IMR-90 (cell line): ENCODE data around the gene ONECUT1. TPM values are rescaled to one million over a fixed set of nuclear protein-coding genes. Genes with fewer than 3 reads are reported as not detected.

Experiments used
- ATAC-seq: fragments of 200-7000 bp; cut with Tn5 transposase; 2 replicates; pipeline ENCODE4 v1.9.1; 2020; ENCODE audit warnings: low read depth, mild to moderate bottlenecking, moderate library complexity
- BruUV-seq: library from RNA; stranded (reverse); fragments of 400-500 nt; replicated peaks from 2 replicates; lab custom pipeline; 2021; lab: Mats Ljungman, UMichigan
- CTCF ChIA-PET: fragments of 300-600 bp; formaldehyde crosslinking; extraction: SDS; loops from one replicate; lab custom pipeline; 2021; ENCODE audit warnings: antibody characterized with exemption; lab: Yijun Ruan, JAX
- POLR2A ChIA-PET: fragments of 300-600 bp; sonication (Branson Sonifier 250); formaldehyde crosslinking; loops from one replicate; lab custom pipeline; 2022; ENCODE audit warnings: antibody characterized with exemption; ENCODE audit not compliant: unreplicated experiment; lab: Charles Lee
- DNase-seq: peaks from one replicate; pipeline ENCODE4 v3.0.0; 2013
- H2AFZ ChIP-seq: replicated peaks from 2 replicates; pipeline ENCODE3; 2013; ENCODE audit warnings: low read length, mild to moderate bottlenecking; ENCODE audit not compliant: poor library complexity
- H2AK5ac ChIP-seq: 2 replicates; pipeline ENCODE4 v1.6.1; 2013; ENCODE audit warnings: low read depth, low read length, inconsistent platforms
- H2AK9ac ChIP-seq: replicated peaks from 2 replicates; pipeline ENCODE3; 2013; ENCODE audit warnings: mild to moderate bottlenecking, low read depth, low read length, moderate library complexity; ENCODE audit not compliant: poor library complexity
- H2BK120ac ChIP-seq: 2 replicates; pipeline ENCODE4 v1.6.1; 2013; ENCODE audit warnings: low read depth, low read length, inconsistent platforms
- H2BK15ac ChIP-seq: 3 replicates; pipeline ENCODE4 v1.6.1; 2013; ENCODE audit warnings: low read depth, low read length, inconsistent platforms
- H2BK20ac ChIP-seq: 2 replicates; pipeline ENCODE4 v1.6.1; 2013; ENCODE audit warnings: low read depth, mild to moderate bottlenecking, inconsistent platforms, low read length, moderate library complexity
- H2BK5ac ChIP-seq: 2 replicates; pipeline ENCODE4 v1.6.1; 2013; ENCODE audit warnings: mild to moderate bottlenecking, low read depth, low read length, inconsistent platforms; ENCODE audit not compliant: poor library complexity, severe bottlenecking
- H3K14ac ChIP-seq: replicated peaks from 2 replicates; pipeline ENCODE4 v1.6.1; 2013; ENCODE audit warnings: low read depth, low read length, inconsistent platforms
- H3K18ac ChIP-seq: 2 replicates; pipeline ENCODE4 v1.6.1; 2013; ENCODE audit warnings: low read depth, low read length, control low read depth
- H3K23ac ChIP-seq: 2 replicates; pipeline ENCODE4 v1.6.1; 2013; ENCODE audit warnings: low read depth, low read length, inconsistent platforms
- H3K27ac ChIP-seq: 2 replicates; pipeline ENCODE4 v1.5.1; 2013; ENCODE audit warnings: mild to moderate bottlenecking, control low read depth, low read length; ENCODE audit not compliant: insufficient read depth
- H3K27me3 ChIP-seq: 2 replicates; pipeline ENCODE4 v1.6.1; 2013; ENCODE audit warnings: low read length; ENCODE audit not compliant: control insufficient read depth, insufficient read depth
- H3K36me3 ChIP-seq: 2 replicates; pipeline ENCODE4 v1.6.1; 2013; ENCODE audit warnings: low read length, mixed read lengths; ENCODE audit not compliant: control insufficient read depth, insufficient read depth
- H3K4ac ChIP-seq: 2 replicates; pipeline ENCODE4 v1.6.1; 2013; ENCODE audit warnings: low read depth, low read length, inconsistent platforms
- H3K4me1 ChIP-seq: 2 replicates; pipeline ENCODE4 v1.6.1; 2013; ENCODE audit warnings: low read length, mixed read lengths; ENCODE audit not compliant: control insufficient read depth, insufficient read depth
- H3K4me2 ChIP-seq: 2 replicates; pipeline ENCODE4 v1.6.1; 2013; ENCODE audit warnings: low read depth, mild to moderate bottlenecking, control low read depth, low read length, moderate library complexity
- H3K4me3 ChIP-seq: 2 replicates; pipeline ENCODE4 v1.5.1; 2013; ENCODE audit warnings: low read depth, mild to moderate bottlenecking, control low read depth, low read length, moderate library complexity; ENCODE audit not compliant: insufficient read depth
- H3K56ac ChIP-seq: 2 replicates; pipeline ENCODE4 v1.6.1; 2013; ENCODE audit warnings: low read length, inconsistent platforms; ENCODE audit not compliant: insufficient read depth; ENCODE audit errors: extremely low read depth
- H3K79me1 ChIP-seq, 2 experiments: 2 replicates each; pipeline ENCODE4 v1.6.1; 2013; ENCODE audit warnings: low read length in 2 of 2, inconsistent platforms in 1 of 2, low read depth in 1 of 2
- H3K9ac ChIP-seq: 2 replicates; pipeline ENCODE4 v1.6.1; 2013; ENCODE audit warnings: low read depth, low read length, control low read depth
- H3K9me1 ChIP-seq: 2 replicates; pipeline ENCODE4 v1.6.1; 2013; ENCODE audit warnings: low read length, inconsistent platforms; ENCODE audit not compliant: insufficient read depth
- H3K9me3 ChIP-seq: 2 replicates; pipeline ENCODE4 v1.6.1; 2013; ENCODE audit warnings: low read length; ENCODE audit not compliant: control insufficient read depth, insufficient read depth
- H4K20me1 ChIP-seq: 2 replicates; pipeline ENCODE4 v1.6.1; 2013; ENCODE audit warnings: low read length, inconsistent platforms; ENCODE audit not compliant: insufficient read depth
- H4K5ac ChIP-seq: 2 replicates; pipeline ENCODE4 v1.6.1; 2013; ENCODE audit warnings: mild to moderate bottlenecking, low read depth, low read length, control low read depth
- H4K8ac ChIP-seq, 2 experiments: 2 replicates each; pipeline ENCODE4 v1.6.1; 2013; ENCODE audit warnings: low read depth in 2 of 2, low read length in 2 of 2, control low read depth in 1 of 2, inconsistent platforms in 1 of 2
- H4K91ac ChIP-seq: 2 replicates; pipeline ENCODE4 v1.6.1; 2013; ENCODE audit warnings: low read depth, low read length, inconsistent platforms; ENCODE audit not compliant: insufficient read depth
- BHLHE40 ChIP-seq: fragments of 150-350 bp; IDR thresholded peaks from 2 replicates; pipeline ENCODE4 v1.6.1; 2016; ENCODE audit warnings: mild to moderate bottlenecking, low read depth, low read length
- CEBPB ChIP-seq: IDR thresholded peaks from 2 replicates; pipeline ENCODE4 v1.6.1; 2012; ENCODE audit warnings: low read depth, low read length, improper control_type of control experiment
- CHD1 ChIP-seq: IDR thresholded peaks from 2 replicates; pipeline ENCODE4 v1.6.1; 2012; ENCODE audit warnings: low read depth, low read length, improper control_type of control experiment
- CTCF ChIP-seq: conservative IDR thresholded peaks from 2 replicates; pipeline ENCODE4 v1.5.1; 2012; ENCODE audit warnings: mild to moderate bottlenecking, low read depth, low read length, improper control_type of control experiment
- FOS ChIP-seq: fragments of 150-350 bp; IDR thresholded peaks from 2 replicates; pipeline ENCODE4 v1.6.1; 2016; ENCODE audit warnings: low read depth, low read length
- MAZ ChIP-seq: IDR thresholded peaks from 2 replicates; pipeline ENCODE4 v1.6.1; 2012; ENCODE audit warnings: low read depth, mild to moderate bottlenecking, low read length, improper control_type of control experiment, moderate library complexity, borderline replicate concordance
- MXI1 ChIP-seq: IDR thresholded peaks from 2 replicates; pipeline ENCODE4 v1.6.1; 2012; ENCODE audit warnings: low read depth, mild to moderate bottlenecking, low read length, moderate library complexity, borderline replicate concordance
- NFE2L2 ChIP-seq: fragments of 150-350 bp; IDR thresholded peaks from 2 replicates; pipeline ENCODE4 v1.6.1; 2016; ENCODE audit warnings: low read depth, mild to moderate bottlenecking, low read length
- POLR2A ChIP-seq: IDR thresholded peaks from 2 replicates; pipeline ENCODE4 v1.6.1; 2012; ENCODE audit warnings: mild to moderate bottlenecking, low read depth, low read length
- RAD21 ChIP-seq: IDR thresholded peaks from 2 replicates; pipeline ENCODE4 v1.6.1; 2012; ENCODE audit warnings: low read length, improper control_type of control experiment
- RCOR1 ChIP-seq: IDR thresholded peaks from 2 replicates; pipeline ENCODE4 v1.6.1; 2012; ENCODE audit warnings: mild to moderate bottlenecking, low read length, improper control_type of control experiment; ENCODE audit not compliant: insufficient replicate concordance
- USF2 ChIP-seq: fragments of 150-350 bp; IDR thresholded peaks from 2 replicates; pipeline ENCODE4 v1.6.1; 2017; ENCODE audit warnings: mild to moderate bottlenecking, antibody characterized with exemption, low read length, low read depth
- WGBS, 2 experiments: methylation state at CpG; one replicate each; pipeline versions ENCODE4 v1.1.5 to v1.1.7; 2013; ENCODE audit warnings: missing lambda C conversion rate in 2 of 2; ENCODE audit not compliant: insufficient read length in 1 of 2; ENCODE audit errors: extremely low coverage in 2 of 2; 5-methylcytosine and 5-hydroxymethylcytosine counted together
- dilution Hi-C: fragments of 300-500 bp; cut with HindIII; formaldehyde crosslinking; loops from one replicate; pipeline ENCODE4 v1.14.3; 2018; ENCODE audit warnings: low sequenced_read_pairs; ENCODE audit not compliant: unreplicated experiment
- in situ Hi-C: fragments of 300-500 bp; cut with MboI; formaldehyde crosslinking; loops from 3 replicates; pipeline ENCODE4 v1.14.3; 2019; ENCODE audit warnings: low sequenced_read_pairs, inconsistent platforms, mixed read lengths
- intact Hi-C: fragments of 100-400 bp; cut with micrococcal nuclease; formaldehyde crosslinking; loops from 2 replicates; pipeline ENCODE4 v1.10.0; 2022
- polyA plus RNA-seq, 3 experiments: library from polyadenylated mRNA; depleted of rRNA; stranded (reverse); fragments of >200 nt; gene quantifications; 2 replicates each; pipeline ENCODE4 v1.2.3, GENCODE V29; 2012; ENCODE audit warnings: low replicate concordance in 1 of 3
- total RNA-seq: library from RNA; depleted of rRNA; stranded (reverse); fragments of >200 nt; gene quantifications from 2 replicates; pipeline ENCODE4 v1.2.3, GENCODE V29; 2012

Gene ONECUT1
- total and polyA plus RNA-seq, 2 of the 4 experiments (the other 2 are of a cell fraction): not detected

GRCh38 chr15:52715411-52715810 is 74.7 kb downstream of the ONECUT1 start:
- Histone ChIP-seq H2BK20ac (no peak overlapping the region), H4K8ac (no peak overlapping the region), H3K23ac (no peak overlapping the region), H4K5ac (no peak overlapping the region), H2AK5ac (no peak overlapping the region), H2AFZ (no peak overlapping the region), H3K4ac (no peak overlapping the region), H2BK5ac (no peak overlapping the region), H3K4me1 (no peaks in the 10 kb centered on the region), H3K14ac (no peak overlapping the region), H3K4me2 (no peak overlapping the region), H2BK15ac (no peak overlapping the region), H3K9me3 (no peaks in the 10 kb centered on the region), H3K4me3 (no peak overlapping the region), H3K56ac (no peak overlapping the region), H3K79me1 (no peaks in the 10 kb centered on the region), H4K20me1 (no peaks in the 10 kb centered on the region), H2BK120ac (no peak overlapping the region), H3K27ac (no peak overlapping the region), H3K18ac (no peak overlapping the region), H3K9me1 (no peaks in the 10 kb centered on the region), H3K27me3 (peaks cover 7% of the 10 kb centered on the region), H4K91ac (no peak overlapping the region), H3K9ac (no peak overlapping the region), H2AK9ac (no peak overlapping the region), H3K36me3 (no peaks in the 10 kb centered on the region)
- no TSS peak for BruUV-seq
- WGBS, 2 experiments: no CpG with 5 or more reads among the region's 5 CpGs
- POLR2A ChIA-PET: no interaction called here
- no peak for ATAC-seq
- intact Hi-C loops (no loop called here), in situ Hi-C loops (no loop called here), dilution Hi-C loops (no loop called here)
- TF ChIP-seq MAZ (no peak), NFE2L2 (no peak), RAD21 (no peak), CHD1 (no peak), USF2 (no peak), MXI1 (no peak), BHLHE40 (no peak), POLR2A (no peak), FOS (no peak), RCOR1 (no peak), CEBPB (no peak), CTCF (no peak)
- CTCF ChIA-PET: no interaction called here
- no peak for DNase-seq
